K562 (cell line): ENCODE measurements around the gene H3-3A. TPM values are rescaled to one million over a fixed set of nuclear protein-coding genes. Genes with fewer than 3 reads are reported as not detected.
A peak's percentile ranks its signal among the peaks of the same experiment; 100 is the strongest.

Experiments
- ARNT ChIP-seq, 2 experiments: fragments of 450-650 bp; IDR thresholded peaks; 2 replicates each; pipeline ENCODE4 v1.6.1; 2016; ENCODE audit warnings: mild to moderate bottlenecking in 1 of 2
- BCOR ChIP-seq: fragments of 450-650 bp; IDR thresholded peaks from 2 replicates; pipeline ENCODE4 v1.6.1; 2016
- ERF ChIP-seq: fragments of 450-650 bp; formaldehyde crosslinking; IDR thresholded peaks from 2 replicates; pipeline ENCODE4 v1.4.0; 2020; ENCODE audit warnings: mild to moderate bottlenecking, mixed read lengths
- ESRRA ChIP-seq: fragments of 450-650 bp; IDR thresholded peaks from 2 replicates; pipeline ENCODE4 v1.6.1; 2014; ENCODE audit warnings: low read depth, mild to moderate bottlenecking, moderate library complexity, borderline replicate concordance
- FOXM1 ChIP-seq, 2 experiments: fragments of 450-650 bp in 1 of 2; sonication (generic) in 1 of 2; formaldehyde crosslinking in 1 of 2; IDR thresholded peaks; 2 replicates each; pipeline versions ENCODE4 v1.6.1 to v1.9.0; 2017 to 2022; ENCODE audit warnings: low read depth in 2 of 2, mild to moderate bottlenecking in 2 of 2, missing genetic modification reagents in 1 of 2, moderate library complexity in 1 of 2
- HDGF ChIP-seq: fragments of 450-650 bp; IDR thresholded peaks from 2 replicates; pipeline ENCODE4 v1.6.1; 2016
- KDM2B ChIP-seq: fragments of 250-450 bp; sonication (Bioruptor Pico); IDR thresholded peaks from 2 replicates; pipeline ENCODE4 v1.8.0; 2021; ENCODE audit warnings: mild to moderate bottlenecking, moderate library complexity
- MYC ChIP-seq, 2 experiments: fragments of 250-450 bp in 1 of 2; sonication (Bioruptor Pico) in 1 of 2; IDR thresholded peaks; 2 replicates each; pipeline versions ENCODE4 v1.5.1 to v1.6.1; 2012 to 2021; ENCODE audit warnings: low read depth in 2 of 2, borderline replicate concordance in 1 of 2, improper control_type of control experiment in 1 of 2, low read length in 1 of 2, mild to moderate bottlenecking in 1 of 2, moderate library complexity in 1 of 2
- NCOA2 ChIP-seq, 2 experiments: fragments of 450-650 bp; IDR thresholded peaks; 2 replicates each; pipeline ENCODE4 v1.6.1; 2018; ENCODE audit warnings: mild to moderate bottlenecking in 2 of 2, moderate library complexity in 1 of 2; ENCODE audit not compliant: partially characterized antibody in 2 of 2
- NR3C1 ChIP-seq: sonication (generic); formaldehyde crosslinking; IDR thresholded peaks from 2 replicates; pipeline ENCODE4 v1.8.1; 2022; ENCODE audit warnings: missing genetic modification reagents
- SRF ChIP-seq, 2 experiments: fragments of 250-450, 450-650 bp in 1 of 2; sonication (Bioruptor Pico) in 1 of 2; sonication (generic) in 1 of 2; formaldehyde crosslinking; IDR thresholded peaks; 2 replicates each; pipeline versions ENCODE4 v1.5.0 to v1.5.1; 2020 to 2022; ENCODE audit warnings: mild to moderate bottlenecking in 1 of 2, missing genetic modification reagents in 1 of 2
- TAF7 ChIP-seq: fragments of 450-650 bp; IDR thresholded peaks from 2 replicates; pipeline ENCODE4 v1.6.1; 2016; ENCODE audit warnings: missing genetic modification characterization, missing compliant biosample characterization
- TEAD4 ChIP-seq, 2 experiments: sonication (generic) in 1 of 2; formaldehyde crosslinking in 1 of 2; IDR thresholded peaks; 2 replicates each; pipeline versions ENCODE4 v1.6.1 to v1.8.0; 2012 to 2022; ENCODE audit warnings: borderline replicate concordance in 1 of 2, inconsistent platforms in 1 of 2, low read length in 1 of 2, mild to moderate bottlenecking in 1 of 2, missing genetic modification reagents in 1 of 2
- ZNF134 ChIP-seq: fragments of 250-450 bp; sonication (Bioruptor Pico); conservative IDR thresholded peaks from 2 replicates; pipeline ENCODE4 v1.4.0; 2020
- ZNF174 ChIP-seq: fragments of 250-450 bp; sonication (Bioruptor Pico); IDR thresholded peaks from 2 replicates; pipeline ENCODE4 v1.4.0; 2020; ENCODE audit warnings: mild to moderate bottlenecking
- polyA plus RNA-seq, 8 experiments: library from polyadenylated mRNA; depleted of rRNA in 4 of 8; stranded (reverse) in 5 of 8; unstranded in 3 of 8; fragments of >200 nt; fragmentation: Nextera tagmentation in 2 of 8; fragmentation: Illumina TruSeq in 1 of 8; extraction: Ambion mirVana in 2 of 8; extraction: Trizol in 1 of 8; gene quantifications; 2 replicates each; pipeline versions ENCODE4 v1.2.1 to v1.2.3, GENCODE V29; 2011 to 2014; ENCODE audit warnings: inconsistent platforms in 1 of 8, missing spikeins in 1 of 8
- total RNA-seq, 7 experiments: library from RNA; depleted of rRNA in 6 of 7; stranded (reverse); fragments of >200 nt in 6 of 7; fragmentation: Illumina TruSeq in 2 of 7; extraction: Trizol in 2 of 7; gene quantifications; 2 replicates each; pipeline versions ENCODE4 v1.2.1 to v1.2.3, GENCODE V29; 2011 to 2021; ENCODE audit warnings: low replicate concordance in 1 of 7
- TF ChIP-seq, protein P1 (sequence below), 3 experiments: fragments of 200-800 bp in 1 of 3; fragments of 250-450 bp in 1 of 3; fragments of 450-650 bp in 1 of 3; sonication (Bioruptor Pico) in 1 of 3; sonication (Bioruptor generic) in 1 of 3; formaldehyde crosslinking in 1 of 3; IDR thresholded peaks; 2 replicates each; pipeline versions ENCODE4 v1.6.1 to v1.8.0; 2016 to 2022; ENCODE audit warnings: mild to moderate bottlenecking in 2 of 3, missing genetic modification characterization in 2 of 3, missing compliant biosample characterization in 1 of 3, moderate library complexity in 1 of 3
- TF ChIP-seq, protein P2 (sequence below): sonication (generic); formaldehyde crosslinking; IDR thresholded peaks from 2 replicates; pipeline ENCODE4 v1.5.0; 2020; ENCODE audit warnings: missing genetic modification reagents
- TF ChIP-seq, protein P3 (sequence below): fragments of 450-650 bp; IDR thresholded peaks from one replicate; pipeline ENCODE4 v1.6.1; 2018; ENCODE audit warnings: mild to moderate bottlenecking, moderate library complexity; ENCODE audit not compliant: partially characterized antibody
- TF ChIP-seq, protein P4 (sequence below), 3 experiments: IDR thresholded peaks in 2 of 3; conservative IDR thresholded peaks in 1 of 3; 2 replicates each; pipeline ENCODE4 v1.5.1; 2011 to 2012; ENCODE audit warnings: low read length in 3 of 3, mild to moderate bottlenecking in 3 of 3, control low read depth in 2 of 3, improper control_type of control experiment in 1 of 3, inconsistent platforms in 1 of 3, low read depth in 1 of 3, mixed read lengths in 1 of 3, moderate library complexity in 1 of 3; ENCODE audit not compliant: insufficient read depth in 2 of 3
- TF ChIP-seq, protein P5 (sequence below): fragments of 250-450 bp; sonication (Bioruptor Pico); IDR thresholded peaks from 2 replicates; pipeline ENCODE4 v1.8.0; 2022; ENCODE audit warnings: moderate library complexity, mild to moderate bottlenecking, inconsistent platforms

H3-3A gene
- total and polyA plus RNA-seq, 9 of the 15 experiments (the other 6 are each of a cell fraction or from before 2014, with no cell fraction given), result 426 to 1,083 (median 591) TPM

DNA sequence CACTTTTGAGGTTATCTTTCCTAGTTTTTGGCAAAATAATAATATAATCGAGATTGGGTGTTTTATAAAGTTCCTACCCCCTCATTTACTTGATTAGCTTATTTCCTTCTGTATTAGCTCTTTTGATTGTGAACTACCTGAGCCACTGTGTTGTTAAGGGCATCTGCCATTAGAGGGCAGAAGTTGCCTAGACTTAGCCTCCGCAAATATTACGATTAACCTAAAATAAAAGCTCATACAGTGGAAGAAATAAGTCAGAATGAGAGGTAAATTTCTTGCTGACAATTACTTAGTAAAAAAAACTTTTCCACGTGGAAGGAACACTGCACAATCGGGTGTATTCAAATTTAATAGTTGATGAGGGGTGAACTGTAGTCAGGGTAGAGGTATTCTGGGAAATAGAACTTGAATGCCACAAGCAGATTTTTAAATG, 2.3 kb downstream of the H3-3A start (continued):
- TF ChIP-seq ZNF174 (CRISPR knock-in tag) (no peak), NR3C1 (CRISPR knock-in tag) (no peak), FOXM1 (IDR thresholded peaks at IDR 0.05; ENCODE audit: low read depth) (no peak), FOXM1 (CRISPR knock-in tag; IDR thresholded peaks at IDR 0.05; ENCODE audit: low read depth) (no peak), TAF7 (no peak), ZNF134 (CRISPR knock-in tag) (no peak), ESRRA (no peak), MYC (IDR thresholded peaks at IDR 0.05; ENCODE audit: low read depth, low read length) (no peak), MYC (CRISPR knock-in tag; IDR thresholded peaks at IDR 0.05; ENCODE audit: borderline replicate concordance, low read depth) (no peak), SRF (CRISPR knock-in tag; IDR thresholded peaks at IDR 0.05) (no peak), ERF (CRISPR knock-in tag) (no peak), ARNT (IDR thresholded peaks at IDR 0.05) (peak in 1 of 2 experiments; percentile 68; a peak in 1 of 4 replicates), NCOA2 (IDR thresholded peaks at IDR 0.05; ENCODE audit: partially characterized antibody in 2 of 2) (peak in 1 of 2 experiments; percentile 6), KDM2B (no peak), TEAD4 (IDR thresholded peaks at IDR 0.05; ENCODE audit: low read length) (0 out of 2 replicates have a peak, but pooled peaks have one; percentile 19), TEAD4 (CRISPR knock-in tag; IDR thresholded peaks at IDR 0.05; ENCODE audit: borderline replicate concordance) (no peak), HDGF (no peak), BCOR (no peak)
- TF ChIP-seq, protein P1, sequence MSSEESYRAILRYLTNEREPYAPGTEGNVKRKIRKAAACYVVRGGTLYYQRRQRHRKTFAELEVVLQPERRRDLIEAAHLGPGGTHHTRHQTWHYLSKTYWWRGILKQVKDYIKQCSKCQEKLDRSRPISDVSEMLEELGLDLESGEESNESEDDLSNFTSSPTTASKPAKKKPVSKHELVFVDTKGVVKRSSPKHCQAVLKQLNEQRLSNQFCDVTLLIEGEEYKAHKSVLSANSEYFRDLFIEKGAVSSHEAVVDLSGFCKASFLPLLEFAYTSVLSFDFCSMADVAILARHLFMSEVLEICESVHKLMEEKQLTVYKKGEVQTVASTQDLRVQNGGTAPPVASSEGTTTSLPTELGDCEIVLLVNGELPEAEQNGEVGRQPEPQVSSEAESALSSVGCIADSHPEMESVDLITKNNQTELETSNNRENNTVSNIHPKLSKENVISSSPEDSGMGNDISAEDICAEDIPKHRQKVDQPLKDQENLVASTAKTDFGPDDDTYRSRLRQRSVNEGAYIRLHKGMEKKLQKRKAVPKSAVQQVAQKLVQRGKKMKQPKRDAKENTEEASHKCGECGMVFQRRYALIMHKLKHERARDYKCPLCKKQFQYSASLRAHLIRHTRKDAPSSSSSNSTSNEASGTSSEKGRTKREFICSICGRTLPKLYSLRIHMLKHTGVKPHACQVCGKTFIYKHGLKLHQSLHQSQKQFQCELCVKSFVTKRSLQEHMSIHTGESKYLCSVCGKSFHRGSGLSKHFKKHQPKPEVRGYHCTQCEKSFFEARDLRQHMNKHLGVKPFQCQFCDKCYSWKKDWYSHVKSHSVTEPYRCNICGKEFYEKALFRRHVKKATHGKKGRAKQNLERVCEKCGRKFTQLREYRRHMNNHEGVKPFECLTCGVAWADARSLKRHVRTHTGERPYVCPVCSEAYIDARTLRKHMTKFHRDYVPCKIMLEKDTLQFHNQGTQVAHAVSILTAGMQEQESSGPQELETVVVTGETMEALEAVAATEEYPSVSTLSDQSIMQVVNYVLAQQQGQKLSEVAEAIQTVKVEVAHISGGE (CRISPR knock-in tag; IDR thresholded peaks at IDR 0.05), result no peak
- TF ChIP-seq, protein P2, sequence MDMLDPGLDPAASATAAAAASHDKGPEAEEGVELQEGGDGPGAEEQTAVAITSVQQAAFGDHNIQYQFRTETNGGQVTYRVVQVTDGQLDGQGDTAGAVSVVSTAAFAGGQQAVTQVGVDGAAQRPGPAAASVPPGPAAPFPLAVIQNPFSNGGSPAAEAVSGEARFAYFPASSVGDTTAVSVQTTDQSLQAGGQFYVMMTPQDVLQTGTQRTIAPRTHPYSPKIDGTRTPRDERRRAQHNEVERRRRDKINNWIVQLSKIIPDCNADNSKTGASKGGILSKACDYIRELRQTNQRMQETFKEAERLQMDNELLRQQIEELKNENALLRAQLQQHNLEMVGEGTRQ, result no peak
- TF ChIP-seq, protein P3, sequence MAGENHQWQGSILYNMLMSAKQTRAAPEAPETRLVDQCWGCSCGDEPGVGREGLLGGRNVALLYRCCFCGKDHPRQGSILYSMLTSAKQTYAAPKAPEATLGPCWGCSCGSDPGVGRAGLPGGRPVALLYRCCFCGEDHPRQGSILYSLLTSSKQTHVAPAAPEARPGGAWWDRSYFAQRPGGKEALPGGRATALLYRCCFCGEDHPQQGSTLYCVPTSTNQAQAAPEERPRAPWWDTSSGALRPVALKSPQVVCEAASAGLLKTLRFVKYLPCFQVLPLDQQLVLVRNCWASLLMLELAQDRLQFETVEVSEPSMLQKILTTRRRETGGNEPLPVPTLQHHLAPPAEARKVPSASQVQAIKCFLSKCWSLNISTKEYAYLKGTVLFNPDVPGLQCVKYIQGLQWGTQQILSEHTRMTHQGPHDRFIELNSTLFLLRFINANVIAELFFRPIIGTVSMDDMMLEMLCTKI, result no peak
- TF ChIP-seq, protein P4, sequence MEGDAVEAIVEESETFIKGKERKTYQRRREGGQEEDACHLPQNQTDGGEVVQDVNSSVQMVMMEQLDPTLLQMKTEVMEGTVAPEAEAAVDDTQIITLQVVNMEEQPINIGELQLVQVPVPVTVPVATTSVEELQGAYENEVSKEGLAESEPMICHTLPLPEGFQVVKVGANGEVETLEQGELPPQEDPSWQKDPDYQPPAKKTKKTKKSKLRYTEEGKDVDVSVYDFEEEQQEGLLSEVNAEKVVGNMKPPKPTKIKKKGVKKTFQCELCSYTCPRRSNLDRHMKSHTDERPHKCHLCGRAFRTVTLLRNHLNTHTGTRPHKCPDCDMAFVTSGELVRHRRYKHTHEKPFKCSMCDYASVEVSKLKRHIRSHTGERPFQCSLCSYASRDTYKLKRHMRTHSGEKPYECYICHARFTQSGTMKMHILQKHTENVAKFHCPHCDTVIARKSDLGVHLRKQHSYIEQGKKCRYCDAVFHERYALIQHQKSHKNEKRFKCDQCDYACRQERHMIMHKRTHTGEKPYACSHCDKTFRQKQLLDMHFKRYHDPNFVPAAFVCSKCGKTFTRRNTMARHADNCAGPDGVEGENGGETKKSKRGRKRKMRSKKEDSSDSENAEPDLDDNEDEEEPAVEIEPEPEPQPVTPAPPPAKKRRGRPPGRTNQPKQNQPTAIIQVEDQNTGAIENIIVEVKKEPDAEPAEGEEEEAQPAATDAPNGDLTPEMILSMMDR (IDR thresholded peaks at IDR 0.05 in 2 of 3, conservative IDR thresholded peaks at IDR 0.05 in 1 of 3; ENCODE audit: insufficient read depth in 2 of 3, low read depth in 1 of 3, low read length in 3 of 3), result peak; percentile 81 to 88 (median 82)
- TF ChIP-seq, protein P5, sequence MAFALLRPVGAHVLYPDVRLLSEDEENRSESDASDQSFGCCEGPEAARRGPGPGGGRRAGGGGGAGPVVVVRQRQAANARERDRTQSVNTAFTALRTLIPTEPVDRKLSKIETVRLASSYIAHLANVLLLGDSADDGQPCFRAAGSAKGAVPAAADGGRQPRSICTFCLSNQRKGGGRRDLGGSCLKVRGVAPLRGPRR (CRISPR knock-in tag), result no peak
